GM18907 (cell line): ENCODE results near the gene DLGAP5.

Experiments used
- ATAC-seq: cut with Tn5 transposase; IDR thresholded peaks from one replicate; pipeline ENCODE4 v1.9.1; 2021; ENCODE audit warnings: mild to moderate bottlenecking, moderate library complexity; ENCODE audit not compliant: unreplicated experiment

The DLGAP5 gene

GRCh38 chr14:55188686-55189295 is 2.6 kb downstream of the DLGAP5 start:
- ATAC-seq: no peak

- ATAC-seq: peak; percentile 91
Measured at GRCh38 chr14:55180434-55180833, 11.0 kb downstream of the DLGAP5 start.

GRCh38 chr14:55180006-55180405 is 11.4 kb downstream of the DLGAP5 start:
- ATAC-seq: no peak

GRCh38 chr14:55170526-55170925 is 20.9 kb downstream of the DLGAP5 start:
- no peak for ATAC-seq

GRCh38 chr14:55160989-55161388 is 30.4 kb downstream of the DLGAP5 start:
- no peak for ATAC-seq

- no peak for ATAC-seq
Measured at GRCh38 chr14:55158412-55158811, 33.0 kb downstream of the DLGAP5 start.

GRCh38 chr14:55157080-55157479 is 34.3 kb downstream of the DLGAP5 start:
- ATAC-seq: no peak

- ATAC-seq: no peak
Measured at GRCh38 chr14:55153951-55154350, 37.4 kb downstream of the DLGAP5 start.

GRCh38 chr14:55152052-55152753 is 39.2 kb downstream of the DLGAP5 start:
- ATAC-seq: no peak

- ATAC-seq: no peak
Measured at GRCh38 chr14:55151601-55152000, 39.8 kb downstream of the DLGAP5 start.

GRCh38 chr14:55146425-55146824 is 45.0 kb downstream of the DLGAP5 start:
- no peak for ATAC-seq

- ATAC-seq: no peak
Measured at GRCh38 chr14:55142466-55142865, 48.9 kb downstream of the DLGAP5 start.

GRCh38 chr14:55141825-55142224 is 49.6 kb downstream of the DLGAP5 start:
- no peak for ATAC-seq

GRCh38 chr14:55139696-55140509 is 51.5 kb downstream of the DLGAP5 start:
- ATAC-seq: no peak

GRCh38 chr14:55139141-55139540 is 52.2 kb downstream of the DLGAP5 start:
- no peak for ATAC-seq

GRCh38 chr14:55138091-55138490 is 53.3 kb downstream of the DLGAP5 start:
- no peak for ATAC-seq

GRCh38 chr14:55136885-55137786 is 54.2 kb downstream of the DLGAP5 start:
- ATAC-seq: no peak

GRCh38 chr14:55136241-55136640 is 55.1 kb downstream of the DLGAP5 start:
- no peak for ATAC-seq

GRCh38 chr14:55133416-55133815 is 58.0 kb downstream of the DLGAP5 start:
- no peak for ATAC-seq

- no peak for ATAC-seq
Measured at GRCh38 chr14:55131370-55132137, 59.8 kb downstream of the DLGAP5 start.
